HL-60 (cell line): ENCODE results near the gene OR52E1.

ENCODE experiments used
- DNase-seq, 2 experiments: peaks; one replicate each; pipeline ENCODE4 v3.0.0-alpha.2; 2010 to 2020; ENCODE audit warnings: low read depth in 1 of 2, low spot score in 1 of 2
- H3K27ac ChIP-seq: fragments of 250-450 bp; sonication (Bioruptor Pico); replicated peaks from 2 replicates; pipeline ENCODE4 v1.5.1; 2020; ENCODE audit warnings: mild to moderate bottlenecking, moderate library complexity
- H3K27me3 ChIP-seq: fragments of 250-450 bp; sonication (Bioruptor Pico); 2 replicates; pipeline ENCODE4 v1.5.1; 2021; ENCODE audit warnings: mild to moderate bottlenecking, moderate library complexity; ENCODE audit not compliant: insufficient read depth, poor library complexity, severe bottlenecking
- H3K4me3 ChIP-seq: replicated peaks from 2 replicates; pipeline ENCODE4 v1.5.1; 2011; ENCODE audit warnings: mild to moderate bottlenecking, control low read depth, low read length; ENCODE audit not compliant: insufficient read depth
- CTCF ChIP-seq: IDR thresholded peaks from one replicate; pipeline ENCODE4 v1.5.1; 2011; ENCODE audit warnings: low read length, control low read depth, inconsistent platforms; ENCODE audit not compliant: insufficient read depth
- GABPA ChIP-seq: IDR thresholded peaks from 2 replicates; pipeline ENCODE4 v1.6.1; 2012; ENCODE audit warnings: low read depth
- POLR2AphosphoS5 ChIP-seq: IDR thresholded peaks from 2 replicates; pipeline ENCODE4 v1.6.1; 2012; ENCODE audit warnings: low read depth
- REST ChIP-seq: IDR thresholded peaks from 2 replicates; pipeline ENCODE4 v1.6.1; 2012; ENCODE audit warnings: low read depth; ENCODE audit not compliant: insufficient replicate concordance
- SPI1 ChIP-seq: IDR thresholded peaks from 2 replicates; pipeline ENCODE4 v1.6.1; 2012; ENCODE audit warnings: low read depth, mild to moderate bottlenecking, borderline replicate concordance

OR52E1 gene

GRCh38 chr11:5115339-5115738 lies 46.0 kb downstream of the OR52E1 start:
- DNase-seq: no peak
- no peak overlapping the region for H3K27ac ChIP-seq
- no peaks in the 10 kb centered on the region for H3K27me3 ChIP-seq
- no peak overlapping the region for H3K4me3 ChIP-seq
- TF ChIP-seq SPI1: no peak
- TF ChIP-seq REST: no peak
- no peak for TF ChIP-seq POLR2AphosphoS5
- TF ChIP-seq GABPA: no peak

- Histone ChIP-seq H3K27ac (no peak overlapping the region), H3K27me3 (no peaks in the 10 kb centered on the region), H3K4me3 (no peak overlapping the region)
- no peak for DNase-seq
- no peak for TF ChIP-seq REST
- no peak for TF ChIP-seq SPI1
- TF ChIP-seq GABPA: no peak
- no peak for TF ChIP-seq CTCF
Measured at GRCh38 chr11:5117588-5117987, 48.2 kb downstream of the OR52E1 start.

- no peak overlapping the region for H3K4me3 ChIP-seq
- DNase-seq: no peak
- H3K27ac ChIP-seq: no peak overlapping the region
- TF ChIP-seq REST (no peak), CTCF (no peak), GABPA (no peak), SPI1 (no peak), POLR2AphosphoS5 (no peak)
- H3K27me3 ChIP-seq: peaks cover 2% of the 10 kb centered on the region
Measured at GRCh38 chr11:5118893-5119292, 49.5 kb downstream of the OR52E1 start.
